Brain microvascular endothelial cell (primary cell): Measurements from ENCODE around the gene XPA.

Source experiments
- DNase-seq: peaks from one replicate; pipeline ENCODE4 v3.0.0-alpha.2; 2020
- H3K27ac ChIP-seq: fragments of 250-450 bp; sonication (Bioruptor Pico); 2 replicates; pipeline ENCODE4 v1.5.1; 2020; ENCODE audit warnings: mild to moderate bottlenecking, moderate library complexity
- H3K27me3 ChIP-seq: fragments of 250-450 bp; sonication (Bioruptor Pico); replicated peaks from 2 replicates; pipeline ENCODE4 v1.5.1; 2020; ENCODE audit warnings: mild to moderate bottlenecking
- H3K36me3 ChIP-seq: fragments of 250-450 bp; sonication (Bioruptor Pico); replicated peaks from 2 replicates; pipeline ENCODE4 v1.5.1; 2020; ENCODE audit warnings: mild to moderate bottlenecking
- H3K4me3 ChIP-seq: 2 replicates; pipeline ENCODE4 v1.5.1; 2011; ENCODE audit warnings: low read depth, mild to moderate bottlenecking, control low read depth, low read length, moderate library complexity
- CTCF ChIP-seq: IDR thresholded peaks from 2 replicates; pipeline ENCODE4 v1.5.1; 2011; ENCODE audit warnings: low read depth, mild to moderate bottlenecking, moderate library complexity, low read length, control low read depth, inconsistent platforms; ENCODE audit errors: missing control alignments
- in situ Hi-C: cut with HindIII; loops from 2 replicates; pipeline ENCODE4 v1.10.0; 2017; ENCODE audit warnings: low sequenced_read_pairs, low pct_ligation_motif_present

XPA gene

DNA sequence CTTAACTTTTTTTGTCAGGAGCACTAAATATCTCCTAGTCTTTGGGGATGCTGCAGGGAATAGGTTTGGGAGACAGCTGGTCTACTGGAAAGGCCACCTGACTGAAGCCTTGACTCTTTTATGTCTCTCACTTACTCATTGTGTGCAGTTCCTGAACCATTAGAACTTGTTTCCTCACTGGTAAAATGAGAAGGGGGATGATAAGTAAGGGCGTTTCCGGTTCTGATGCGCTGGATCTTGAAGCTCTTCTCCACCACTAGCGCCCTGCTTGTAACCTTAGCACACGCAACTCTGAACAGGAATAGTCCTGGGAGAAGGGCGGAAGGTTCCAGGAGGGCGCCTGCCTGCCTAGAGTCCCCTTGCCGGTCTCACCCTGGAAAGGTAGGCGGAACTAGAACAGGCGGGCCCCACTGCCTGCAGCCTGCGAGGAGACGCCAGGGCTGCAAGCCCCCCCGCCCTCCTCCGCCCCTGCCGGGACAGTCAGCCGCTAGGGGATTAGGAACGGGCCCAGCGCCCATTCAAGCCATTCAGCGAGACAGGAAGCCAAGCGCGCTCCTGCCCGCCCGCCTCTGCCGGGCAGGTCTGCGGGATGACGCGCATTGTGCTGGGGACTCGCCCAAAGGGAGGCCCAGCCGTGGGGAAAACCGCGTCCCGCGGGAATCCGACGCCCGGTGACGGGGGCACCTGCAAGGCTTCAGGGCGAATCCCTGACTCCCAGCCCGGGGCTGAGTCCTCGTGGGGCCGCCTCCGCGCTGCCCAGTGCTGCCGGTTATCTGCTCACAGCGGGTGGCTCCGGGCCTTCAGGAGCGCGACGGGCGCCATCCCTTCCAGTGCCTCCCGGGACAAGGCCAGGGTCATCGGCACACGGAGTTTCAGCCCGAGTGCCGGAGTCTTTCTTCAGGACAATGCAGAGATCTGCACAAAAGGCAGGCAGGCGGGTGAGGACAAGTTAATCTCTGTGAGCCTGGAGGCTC, 44.0 kb upstream of the XPA start:
- in situ Hi-C loops, result no loop called here
- H3K27me3 ChIP-seq, result peaks cover 9% of the 10 kb centered on the region
- H3K4me3 ChIP-seq, result peak overlapping the region; percentile 36

DNA sequence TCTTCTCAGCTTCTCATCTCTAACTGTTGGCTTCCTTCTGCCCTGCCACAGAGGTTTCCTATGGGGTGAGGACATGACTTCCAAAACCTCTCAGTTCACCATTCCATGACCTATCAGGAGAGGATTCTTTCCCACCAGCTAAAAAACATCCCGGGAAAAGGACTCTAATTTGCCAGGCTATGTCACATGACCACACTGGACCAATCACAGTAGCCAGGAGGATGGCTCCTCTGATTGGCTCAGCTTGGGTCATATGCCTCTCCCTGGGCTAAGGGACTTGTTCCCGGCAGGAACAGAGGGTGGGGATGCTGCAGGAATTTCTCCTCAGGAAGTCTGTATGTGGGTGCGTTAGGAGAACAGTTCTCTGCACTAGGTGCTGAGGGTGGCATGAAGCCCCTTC, 40.3 kb upstream of the XPA start:
- TF ChIP-seq CTCF, result no peak
- in situ Hi-C loops, result no loop called here

More for the DNA sequence above, 44.0 kb upstream of the XPA start:
- peak; percentile 42 for DNase-seq
- Histone ChIP-seq H3K27ac (no peak overlapping the region), H3K36me3 (no peaks in the 10 kb centered on the region)
- peak; percentile 48 for TF ChIP-seq CTCF

GRCh38 chr9:97735070-97735600, 38.0 kb upstream of the XPA start:
- in situ Hi-C loops, result no loop called here
- no peak for DNase-seq
- Histone ChIP-seq H3K27ac (no peak overlapping the region), H3K27me3 (no peaks in the 10 kb centered on the region), H3K36me3 (no peaks in the 10 kb centered on the region), H3K4me3 (no peak overlapping the region)
- TF ChIP-seq CTCF, result no peak

More for the DNA sequence above, 40.3 kb upstream of the XPA start:
- DNase-seq, result peak; percentile 6
- Histone ChIP-seq H3K4me3 (no peak overlapping the region), H3K36me3 (no peaks in the 10 kb centered on the region), H3K27me3 (no peaks in the 10 kb centered on the region), H3K27ac (no peak overlapping the region)

DNA sequence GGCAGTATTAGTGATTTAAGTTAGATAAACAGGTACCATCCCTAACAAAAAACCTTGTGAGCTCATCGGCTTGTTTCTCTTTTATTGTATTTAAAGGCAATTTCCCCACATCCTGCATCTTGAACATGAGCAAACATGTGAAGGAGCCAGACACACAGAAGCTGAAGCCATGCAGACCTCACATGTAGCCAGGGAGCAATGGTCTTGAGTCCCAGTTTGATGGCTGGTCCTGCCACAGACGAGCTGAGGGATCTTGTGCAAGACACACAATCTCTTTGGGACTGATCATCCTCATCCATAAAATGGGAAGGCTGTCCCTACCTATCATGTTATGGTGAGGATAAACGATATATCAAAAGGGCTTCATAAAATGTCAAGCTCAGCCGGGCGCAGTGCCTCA, 29.6 kb upstream of the XPA start:
- H3K4me3 ChIP-seq, result no peak overlapping the region
- no peak overlapping the region for H3K27ac ChIP-seq
- no peak for DNase-seq
- TF ChIP-seq CTCF, result no peak
- H3K36me3 ChIP-seq, result no peaks in the 10 kb centered on the region
- H3K27me3 ChIP-seq, result peaks cover 15% of the 10 kb centered on the region
- in situ Hi-C loops, result no loop called here

DNA sequence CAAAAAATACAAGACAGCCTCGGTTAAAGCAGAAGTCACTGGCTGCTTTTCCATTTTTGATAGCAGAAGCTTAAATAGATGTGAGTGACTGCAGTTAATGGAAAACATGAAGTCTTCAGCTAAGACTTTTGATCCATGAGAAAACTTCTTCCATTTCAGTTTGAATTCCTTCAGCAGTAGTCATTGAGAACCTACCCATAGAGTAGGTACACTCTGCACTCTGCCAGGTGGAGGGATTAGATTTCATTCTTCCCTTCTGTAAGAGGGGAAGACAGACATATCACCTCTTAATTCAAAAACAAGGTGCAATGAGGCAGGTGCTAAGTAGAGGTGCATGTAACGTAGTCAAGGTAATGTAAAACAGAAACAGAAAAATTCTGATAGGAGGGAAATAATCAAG, 26.7 kb upstream of the XPA start:
- in situ Hi-C loops, result loop anchor here (25.0 kb wide), 1 partner anchor 188 kb away; the partner anchor contains the start of gene TRMO
- H3K36me3 ChIP-seq, result no peaks in the 10 kb centered on the region
- peaks cover 15% of the 10 kb centered on the region for H3K27me3 ChIP-seq
- H3K27ac ChIP-seq, result no peak overlapping the region
- DNase-seq, result no peak
- H3K4me3 ChIP-seq, result no peak overlapping the region
- TF ChIP-seq CTCF, result no peak
